H9 (cell line): ENCODE results near the gene ISCU. TPM values are rescaled to one million over a fixed set of nuclear protein-coding genes. Genes with fewer than 3 reads are reported as not detected.
A peak's percentile ranks its signal among the peaks of the same experiment; 100 is the strongest.

ENCODE experiments used
- DNase-seq: peaks from one replicate; pipeline ENCODE4 v3.0.0-alpha.2; 2017
- H2AFZ ChIP-seq: one replicate; pipeline ENCODE4 v1.6.1; 2013; ENCODE audit warnings: mild to moderate bottlenecking, low read length, control low read depth, moderate library complexity
- H2AK5ac ChIP-seq: 2 replicates; pipeline ENCODE4 v1.6.1; 2013; ENCODE audit warnings: low read length, control low read depth, mixed read lengths; ENCODE audit not compliant: insufficient read length
- H2BK120ac ChIP-seq: one replicate; pipeline ENCODE4 v1.6.1; 2013; ENCODE audit warnings: low read depth, mild to moderate bottlenecking, low read length, control low read depth, inconsistent platforms; ENCODE audit not compliant: poor library complexity, severe bottlenecking
- H2BK12ac ChIP-seq: 2 replicates; pipeline ENCODE4 v1.6.1; 2013; ENCODE audit warnings: low read length, control low read depth, mixed read lengths, low read depth; ENCODE audit not compliant: insufficient read length
- H2BK15ac ChIP-seq: 2 replicates; pipeline ENCODE4 v1.6.1; 2013; ENCODE audit warnings: low read depth, low read length, control low read depth
- H2BK20ac ChIP-seq: one replicate; pipeline ENCODE4 v1.6.1; 2013; ENCODE audit warnings: low read depth, mild to moderate bottlenecking, low read length, control low read depth, inconsistent platforms; ENCODE audit not compliant: poor library complexity, severe bottlenecking
- H2BK5ac ChIP-seq: 2 replicates; pipeline ENCODE4 v1.6.1; 2013; ENCODE audit warnings: low read length, control low read depth, mixed read lengths; ENCODE audit not compliant: insufficient read length
- H3K14ac ChIP-seq: 2 replicates; pipeline ENCODE4 v1.6.1; 2013; ENCODE audit warnings: low read length, control low read depth; ENCODE audit not compliant: insufficient read depth
- H3K18ac ChIP-seq: 2 replicates; pipeline ENCODE4 v1.6.1; 2013; ENCODE audit warnings: low read depth, mild to moderate bottlenecking, mixed read lengths, low read length, control low read depth; ENCODE audit not compliant: insufficient read length
- H3K23ac ChIP-seq: 2 replicates; pipeline ENCODE4 v1.6.1; 2013; ENCODE audit warnings: low read length, control low read depth, mixed read lengths, low read depth; ENCODE audit not compliant: insufficient read length
- H3K23me2 ChIP-seq: 2 replicates; pipeline ENCODE4 v1.6.1; 2013; ENCODE audit warnings: low read depth, mild to moderate bottlenecking, mixed read lengths, low read length, control low read depth; ENCODE audit not compliant: insufficient read length, poor library complexity, severe bottlenecking
- H3K27ac ChIP-seq: 2 replicates; pipeline ENCODE4 v1.5.1; 2013; ENCODE audit warnings: low read length, control low read depth, mixed read lengths, low read depth; ENCODE audit not compliant: insufficient read length
- H3K27me3 ChIP-seq: 2 replicates; pipeline ENCODE4 v1.6.1; 2013; ENCODE audit warnings: low read length, control low read depth, inconsistent platforms; ENCODE audit not compliant: insufficient read depth
- H3K4ac ChIP-seq: 2 replicates; pipeline ENCODE4 v1.6.1; 2013; ENCODE audit warnings: low read depth, mild to moderate bottlenecking, control low read depth, inconsistent platforms, low read length, moderate library complexity
- H3K4me1 ChIP-seq: 2 replicates; pipeline ENCODE4 v1.6.1; 2013; ENCODE audit warnings: low read length, control low read depth, inconsistent platforms; ENCODE audit not compliant: insufficient read depth
- H3K4me2 ChIP-seq: 2 replicates; pipeline ENCODE4 v1.6.1; 2013; ENCODE audit warnings: low read length, control low read depth, mixed read lengths; ENCODE audit not compliant: insufficient read length, insufficient read depth
- H3K56ac ChIP-seq: 2 replicates; pipeline ENCODE4 v1.6.1; 2013; ENCODE audit warnings: low read depth, mild to moderate bottlenecking, mixed read lengths, low read length, control low read depth; ENCODE audit not compliant: insufficient read length
- H3K79me1 ChIP-seq: 2 replicates; pipeline ENCODE4 v1.6.1; 2013; ENCODE audit warnings: low read depth, mild to moderate bottlenecking, moderate library complexity, low read length, control low read depth, inconsistent platforms; ENCODE audit not compliant: insufficient read depth, poor library complexity, severe bottlenecking
- H3K79me2 ChIP-seq: 2 replicates; pipeline ENCODE4 v1.6.1; 2013; ENCODE audit warnings: low read length, control low read depth, inconsistent platforms; ENCODE audit not compliant: insufficient read depth
- H3K9ac ChIP-seq: 2 replicates; pipeline ENCODE4 v1.6.1; 2013; ENCODE audit warnings: low read length, control low read depth, mixed read lengths; ENCODE audit not compliant: insufficient read length; ENCODE audit errors: extremely low read depth
- H3K9me3 ChIP-seq: one replicate; pipeline ENCODE4 v1.6.1; 2013; ENCODE audit warnings: low read depth, low read length, inconsistent platforms; ENCODE audit not compliant: control insufficient read depth
- H3T11ph ChIP-seq: one replicate; pipeline ENCODE4 v1.6.1; 2013; ENCODE audit warnings: mild to moderate bottlenecking, low read length, control low read depth, inconsistent platforms
- H4K20me1 ChIP-seq: one replicate; pipeline ENCODE4 v1.6.1; 2013; ENCODE audit not compliant: control insufficient read depth, insufficient read length, insufficient read depth
- H4K5ac ChIP-seq: 2 replicates; pipeline ENCODE4 v1.6.1; 2013; ENCODE audit warnings: low read depth, mild to moderate bottlenecking, mixed read lengths, low read length, control low read depth; ENCODE audit not compliant: insufficient read length
- H4K8ac ChIP-seq: replicated peaks from 2 replicates; pipeline ENCODE4 v1.6.1; 2013; ENCODE audit warnings: low read length, control low read depth, mixed read lengths, low read depth; ENCODE audit not compliant: insufficient read length
- H4K91ac ChIP-seq: 2 replicates; pipeline ENCODE4 v1.6.1; 2013; ENCODE audit warnings: low read depth, mild to moderate bottlenecking, moderate library complexity, mixed read lengths, low read length, control low read depth; ENCODE audit not compliant: insufficient read length
- H3K27ac Mint-ChIP-seq, 3 experiments: 2 replicates in 2 of 3; 3 replicates in 1 of 3; pipeline ENCODE4 v1.8.0; 2020 to 2021; ENCODE audit warnings: mixed read lengths in 3 of 3, mild to moderate bottlenecking in 1 of 3, moderate library complexity in 1 of 3
- H3K27me3 Mint-ChIP-seq: 2 replicates; pipeline ENCODE4 v1.8.0; 2021; ENCODE audit warnings: low read depth, mild to moderate bottlenecking, moderate library complexity, mixed read lengths
- H3K36me3 Mint-ChIP-seq, 3 experiments: 2 replicates in 2 of 3; 3 replicates in 1 of 3; pipeline ENCODE4 v1.8.0; 2020 to 2021; ENCODE audit warnings: low read depth in 3 of 3, mixed read lengths in 3 of 3; ENCODE audit not compliant: insufficient read depth in 1 of 3
- H3K4me1 Mint-ChIP-seq, 2 experiments: 2 replicates each; pipeline ENCODE4 v1.8.0; 2020; ENCODE audit warnings: mixed read lengths in 2 of 2
- H3K4me3 Mint-ChIP-seq, 2 experiments: 2 replicates in 1 of 2; 3 replicates in 1 of 2; pipeline ENCODE4 v1.8.0; 2020 to 2021; ENCODE audit warnings: mild to moderate bottlenecking in 2 of 2, mixed read lengths in 2 of 2, moderate library complexity in 1 of 2
- H3K9me3 Mint-ChIP-seq, 2 experiments: 2 replicates in 1 of 2; 3 replicates in 1 of 2; pipeline ENCODE4 v1.8.0; 2020; ENCODE audit warnings: mild to moderate bottlenecking in 2 of 2, mixed read lengths in 2 of 2, moderate library complexity in 1 of 2
- WGBS: extraction: QIAGEN DNeasy Blood & Tissue Kit; methylation state at CpG from one replicate; pipeline ENCODE4 v1.1.7; 2013; ENCODE audit warnings: missing lambda C conversion rate, low lambda C conversion rate, mixed read lengths; ENCODE audit not compliant: insufficient read length; ENCODE audit errors: extremely low coverage; 5-methylcytosine and 5-hydroxymethylcytosine counted together
- total RNA-seq: library from RNA; stranded (reverse); gene quantifications from 2 replicates; pipeline ENCODE4 v1.2.1, GENCODE V29; 2021
- TF ChIP-seq, protein P1 (sequence below): fragments of 200-600 bp; sonication (generic); conservative IDR thresholded peaks from 3 replicates; pipeline ENCODE4 v1.8.0; 2021; ENCODE audit warnings: antibody characterized with exemption, mild to moderate bottlenecking

ISCU gene
- total RNA-seq, 1 experiment from 2014 or later = 64.9 TPM

DNA sequence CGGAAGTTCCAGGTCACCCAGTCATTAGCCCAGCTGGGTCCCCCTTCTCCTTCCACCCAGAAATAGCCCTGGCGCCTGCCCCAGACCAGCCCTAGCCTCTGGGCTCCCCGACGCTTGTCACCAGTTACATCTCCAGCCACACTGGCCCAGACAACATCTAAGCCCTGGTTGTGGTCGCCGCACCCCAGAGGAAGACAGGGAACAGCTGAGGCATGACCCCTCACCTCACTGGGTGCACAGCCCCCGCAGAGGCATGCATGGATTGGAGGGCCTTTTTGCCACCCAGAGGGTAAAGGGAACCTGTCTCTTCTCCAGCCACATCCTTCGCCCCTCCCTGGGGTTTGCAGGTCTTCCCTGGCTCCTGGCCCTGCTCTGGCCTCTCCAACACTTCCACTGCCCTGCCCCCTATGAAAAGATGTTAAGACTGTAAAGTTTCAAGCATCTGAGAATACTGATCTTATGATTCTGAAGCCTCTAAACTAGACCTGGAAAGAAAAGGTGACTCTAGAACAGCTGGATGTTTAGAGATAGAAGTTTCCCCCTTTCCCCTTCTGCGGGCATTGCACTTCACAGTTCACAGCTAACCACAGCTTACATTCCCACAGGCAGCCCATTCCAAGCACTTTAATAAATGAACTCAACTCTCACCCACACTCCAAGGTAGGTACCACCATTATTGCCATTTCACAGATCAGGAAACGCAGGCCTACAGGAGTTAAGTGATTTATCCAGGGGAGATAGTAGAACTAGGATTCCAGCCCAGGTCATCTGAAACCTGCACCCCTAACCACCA lies 20.8 kb downstream of the ISCU start:
- Histone ChIP-seq H3K23ac (no peak overlapping the region), H3K79me2 (no peaks in the 10 kb centered on the region), H3K4me1 (no peaks in the 10 kb centered on the region), H2AFZ (no peak overlapping the region), H3K79me1 (no peaks in the 10 kb centered on the region), H3K23me2 (no peaks in the 10 kb centered on the region), H4K5ac (no peak overlapping the region), H2BK120ac (no peak overlapping the region), H2BK5ac (no peak overlapping the region), H3K9ac (no peak overlapping the region), H3K56ac (no peak overlapping the region), H3K27ac (no peak overlapping the region), H3T11ph (no peak overlapping the region), H4K20me1 (no peaks in the 10 kb centered on the region), H3K14ac (no peak overlapping the region), H3K27me3 (no peaks in the 10 kb centered on the region), H3K18ac (no peak overlapping the region), H3K4ac (no peak overlapping the region), H4K8ac (no peak overlapping the region), H2BK15ac (no peak overlapping the region), H4K91ac (no peak overlapping the region), H2AK5ac (no peak overlapping the region), H2BK12ac (no peak overlapping the region), H2BK20ac (no peak overlapping the region), H3K4me2 (no peak overlapping the region), H3K9me3 (no peaks in the 10 kb centered on the region)
- WGBS = no CpG with 5 or more reads among the region's 10 CpGs
- no peak for DNase-seq
- Mint-ChIP-seq H3K4me3 (no peak overlapping the region), H3K9me3 (peaks cover 9 to 10% of the 10 kb centered on the region in 2 experiments), H3K36me3 (peaks cover 2 to 11% (median 4%) of the 10 kb centered on the region in 3 experiments; a peak in 4 of 7 replicates), H3K4me1 (peaks cover 0 to 10% of the 10 kb centered on the region in 2 experiments; a peak in 2 of 4 replicates), H3K27ac (peak overlapping the region in 1 of 3 experiments; percentile 37; a peak in 1 of 7 replicates), H3K27me3 (peaks cover 1% of the 10 kb centered on the region)
- TF ChIP-seq, protein P1, sequence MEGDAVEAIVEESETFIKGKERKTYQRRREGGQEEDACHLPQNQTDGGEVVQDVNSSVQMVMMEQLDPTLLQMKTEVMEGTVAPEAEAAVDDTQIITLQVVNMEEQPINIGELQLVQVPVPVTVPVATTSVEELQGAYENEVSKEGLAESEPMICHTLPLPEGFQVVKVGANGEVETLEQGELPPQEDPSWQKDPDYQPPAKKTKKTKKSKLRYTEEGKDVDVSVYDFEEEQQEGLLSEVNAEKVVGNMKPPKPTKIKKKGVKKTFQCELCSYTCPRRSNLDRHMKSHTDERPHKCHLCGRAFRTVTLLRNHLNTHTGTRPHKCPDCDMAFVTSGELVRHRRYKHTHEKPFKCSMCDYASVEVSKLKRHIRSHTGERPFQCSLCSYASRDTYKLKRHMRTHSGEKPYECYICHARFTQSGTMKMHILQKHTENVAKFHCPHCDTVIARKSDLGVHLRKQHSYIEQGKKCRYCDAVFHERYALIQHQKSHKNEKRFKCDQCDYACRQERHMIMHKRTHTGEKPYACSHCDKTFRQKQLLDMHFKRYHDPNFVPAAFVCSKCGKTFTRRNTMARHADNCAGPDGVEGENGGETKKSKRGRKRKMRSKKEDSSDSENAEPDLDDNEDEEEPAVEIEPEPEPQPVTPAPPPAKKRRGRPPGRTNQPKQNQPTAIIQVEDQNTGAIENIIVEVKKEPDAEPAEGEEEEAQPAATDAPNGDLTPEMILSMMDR = no peak
